Measurements from ENCODE around the gene LIPK.
"Not testable (repeated sequence)": the region's sequence is repeated elsewhere in the genome, so short reads cannot be mapped to it uniquely, and the experiment has no call there.

LIPK gene

DNA sequence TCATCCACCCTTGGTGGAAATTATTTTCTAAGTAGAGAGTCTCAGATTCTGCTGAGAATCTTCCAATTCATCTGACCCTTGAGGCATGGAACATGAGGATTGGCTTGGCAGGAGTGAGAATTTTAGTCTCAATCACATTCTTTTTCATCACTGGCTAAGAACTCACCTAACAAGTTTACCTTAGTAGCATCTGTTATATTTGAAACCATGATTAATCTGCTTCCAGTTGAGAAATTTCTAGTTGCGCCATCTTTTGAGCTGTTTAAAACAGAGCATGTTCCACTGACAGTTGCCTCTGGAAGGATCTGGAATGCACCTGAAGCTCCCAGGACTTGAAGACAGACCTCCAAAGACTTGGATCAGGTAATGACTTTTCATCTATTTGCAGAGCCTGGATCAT lies at the start of gene LIPK:
LIPK (plus strand) TSS at position 292 of the 400 bp plus-strand sequence. CDS start 18,295 bp downstream, outside the sequence.
- DNase-seq = no peak

DNA sequence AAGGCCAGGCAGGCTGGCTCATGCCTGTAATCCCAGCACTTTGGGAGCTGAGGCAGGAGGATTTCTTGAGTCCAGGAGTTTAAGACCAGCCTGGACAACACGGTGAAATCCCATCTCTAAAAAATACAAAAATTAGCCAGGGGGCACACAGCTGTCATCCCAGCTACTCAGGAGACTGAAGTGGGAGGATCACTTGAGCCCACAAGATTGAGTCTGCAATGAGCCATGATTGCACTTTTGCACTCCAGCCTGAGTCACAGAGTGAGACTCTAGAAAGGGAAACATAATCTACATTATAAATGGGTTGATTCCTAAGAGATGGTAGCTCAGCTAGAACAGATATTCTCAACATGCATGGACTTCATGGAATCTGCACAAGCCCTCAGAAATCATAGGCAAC lies 48.1 kb upstream of the LIPK start:
- DNase-seq = no peak

GRCh38 chr10:88659725-88660597 lies 46.1 kb upstream of the LIPK start:
- DNase-seq = no peak

DNA sequence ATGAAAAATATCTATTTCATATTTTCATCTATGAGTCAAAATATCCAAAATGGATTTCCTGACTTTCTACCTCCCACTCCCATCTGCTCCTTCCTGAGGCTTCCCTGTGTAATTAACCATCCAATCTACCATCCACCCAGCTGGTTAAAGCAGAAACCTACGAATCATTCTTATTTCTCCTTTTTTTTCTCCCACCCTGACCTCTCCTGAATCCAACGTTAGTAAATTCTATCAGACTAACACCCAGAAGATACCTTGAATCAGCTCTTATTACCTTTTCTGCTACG lies 45.5 kb upstream of the LIPK start:
- DNase-seq = no peak

DNA sequence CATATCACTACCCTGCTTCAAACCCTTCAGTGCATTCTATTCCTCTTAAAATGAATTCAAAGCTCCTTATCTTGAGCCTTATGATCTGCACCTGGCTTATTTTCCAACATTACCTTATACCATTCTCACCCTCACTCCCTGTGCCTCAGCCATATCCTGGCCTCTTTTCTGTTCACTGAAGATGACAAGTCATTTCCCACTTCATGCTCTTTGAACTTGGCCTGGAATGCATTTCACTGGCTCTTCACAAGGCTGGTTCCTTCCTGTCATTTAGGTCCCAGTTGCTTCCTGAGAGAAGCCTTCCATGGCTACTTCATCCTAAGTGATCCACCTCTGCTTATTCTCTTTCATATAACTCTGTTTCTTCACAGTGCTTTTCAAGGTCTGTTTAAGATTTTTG lies 45.0 kb upstream of the LIPK start:
- DNase-seq = no peak

DNA sequence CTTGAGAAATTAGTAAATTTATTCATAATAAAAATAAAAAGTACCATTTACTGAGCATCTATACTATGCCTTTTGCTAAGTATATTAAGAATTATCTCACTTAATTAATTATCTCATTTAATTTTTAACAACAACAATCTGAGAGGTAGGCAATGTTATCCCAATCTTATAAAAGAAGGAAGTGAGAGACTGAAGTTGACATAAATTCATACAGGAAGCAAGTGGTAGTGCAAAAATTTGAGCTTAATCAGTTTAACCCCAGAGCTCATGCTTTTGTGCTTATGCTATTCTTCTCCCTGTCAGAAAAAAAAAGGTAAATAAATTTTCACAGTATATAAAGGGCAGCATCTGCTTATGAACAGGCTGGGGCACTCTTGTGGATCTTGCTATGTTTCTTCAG lies 44.5 kb upstream of the LIPK start:
- no peak for DNase-seq

DNA sequence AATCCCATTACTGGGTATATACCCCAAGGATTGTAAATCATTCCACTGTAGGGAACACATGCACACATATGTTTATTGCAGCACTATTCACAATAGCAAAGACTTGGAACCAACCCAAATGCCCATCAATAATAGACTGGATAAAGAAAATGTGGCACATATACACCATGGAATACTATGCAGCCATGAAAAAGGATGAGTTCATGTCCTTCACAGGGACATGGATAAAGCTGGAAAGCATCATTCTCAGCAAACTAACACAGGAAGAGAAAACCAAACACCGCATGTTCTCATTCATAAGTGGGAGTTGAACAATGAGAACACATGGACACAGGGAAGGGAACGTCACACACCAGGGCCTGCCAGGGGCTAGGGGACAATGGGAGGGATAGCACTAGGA lies 42.9 kb upstream of the LIPK start:
- not testable (repeated sequence) for DNase-seq

DNA sequence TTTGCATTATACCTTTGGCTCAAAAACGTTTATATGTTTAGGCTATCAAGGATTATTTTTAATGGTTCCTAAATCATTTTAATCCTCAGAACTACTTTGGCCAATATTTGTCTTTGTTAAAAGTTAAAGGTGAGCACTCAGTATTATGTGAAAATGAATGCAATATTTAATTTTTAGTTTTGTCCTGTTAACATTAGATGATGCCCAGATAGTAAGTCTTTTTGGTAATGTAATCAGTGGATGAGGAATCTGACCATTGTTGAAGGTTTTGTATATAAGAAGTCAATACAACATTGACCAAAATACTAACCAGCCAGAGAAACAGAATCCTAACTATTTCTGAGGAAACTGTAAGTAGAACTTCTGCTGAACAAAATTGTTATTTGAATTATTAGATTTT lies 41.9 kb upstream of the LIPK start, which contains the start of gene LIPF:
LIPF (plus strand) TSS at position 301 of the 400 bp plus-strand sequence. CDS start 2,856 bp downstream, outside the sequence.
- DNase-seq = no peak

GRCh38 chr10:88668465-88668864 lies 37.6 kb upstream of the LIPK start:
- no peak for DNase-seq

- no peak for DNase-seq
Observed at GRCh38 chr10:88670497-88670896, 35.6 kb upstream of the LIPK start.

DNA sequence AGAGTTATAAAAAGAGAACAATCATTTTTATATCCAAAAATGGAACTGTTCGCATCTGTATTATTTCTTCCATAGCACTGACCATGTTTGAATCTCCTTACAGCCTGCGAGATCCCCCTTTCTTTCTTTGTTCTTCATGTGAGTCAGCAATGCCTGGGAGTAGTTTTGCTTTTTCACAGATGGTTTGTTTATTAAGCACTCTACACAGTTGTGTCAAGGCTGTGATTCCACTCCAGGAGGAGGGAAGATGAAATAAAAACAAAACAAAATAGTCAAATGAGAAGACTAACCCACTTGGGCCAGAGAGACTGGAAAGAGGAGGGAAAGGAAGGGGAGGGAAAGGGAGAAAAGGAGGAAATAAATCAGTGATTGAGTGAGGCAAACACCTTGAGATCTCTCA lies 34.0 kb upstream of the LIPK start:
- DNase-seq = no peak

GRCh38 chr10:88676283-88677060 lies 29.6 kb upstream of the LIPK start:
- no peak for DNase-seq

- DNase-seq = no peak
Observed at GRCh38 chr10:88680958-88681357, 25.1 kb upstream of the LIPK start.

DNA sequence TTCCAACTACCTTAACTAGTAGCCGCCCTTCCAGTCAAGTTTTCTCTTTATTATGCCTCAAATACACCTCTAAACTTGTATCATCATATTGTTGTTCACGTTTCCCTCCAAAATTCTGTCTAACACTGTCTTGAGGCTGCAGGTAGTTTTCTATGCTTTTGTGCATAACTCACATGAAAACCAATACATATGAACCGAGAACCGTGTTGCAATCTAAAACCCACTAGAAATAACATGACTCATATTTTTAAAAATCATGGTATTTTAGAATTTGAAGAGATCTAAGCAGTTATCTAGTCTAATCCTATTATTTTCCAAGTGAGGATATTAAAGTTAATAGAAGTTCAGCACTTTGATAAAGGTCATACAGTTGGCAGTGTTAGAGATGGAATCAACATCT lies 23.6 kb upstream of the LIPK start:
- DNase-seq = no peak

GRCh38 chr10:88687853-88688467 lies 18.1 kb upstream of the LIPK start:
- peak in 1 of 2 donors; percentile 36 for DNase-seq

GRCh38 chr10:88689366-88689765 lies 16.7 kb upstream of the LIPK start:
- DNase-seq = no peak

GRCh38 chr10:88693392-88694020 lies 12.5 kb upstream of the LIPK start:
- no peak for DNase-seq

DNA sequence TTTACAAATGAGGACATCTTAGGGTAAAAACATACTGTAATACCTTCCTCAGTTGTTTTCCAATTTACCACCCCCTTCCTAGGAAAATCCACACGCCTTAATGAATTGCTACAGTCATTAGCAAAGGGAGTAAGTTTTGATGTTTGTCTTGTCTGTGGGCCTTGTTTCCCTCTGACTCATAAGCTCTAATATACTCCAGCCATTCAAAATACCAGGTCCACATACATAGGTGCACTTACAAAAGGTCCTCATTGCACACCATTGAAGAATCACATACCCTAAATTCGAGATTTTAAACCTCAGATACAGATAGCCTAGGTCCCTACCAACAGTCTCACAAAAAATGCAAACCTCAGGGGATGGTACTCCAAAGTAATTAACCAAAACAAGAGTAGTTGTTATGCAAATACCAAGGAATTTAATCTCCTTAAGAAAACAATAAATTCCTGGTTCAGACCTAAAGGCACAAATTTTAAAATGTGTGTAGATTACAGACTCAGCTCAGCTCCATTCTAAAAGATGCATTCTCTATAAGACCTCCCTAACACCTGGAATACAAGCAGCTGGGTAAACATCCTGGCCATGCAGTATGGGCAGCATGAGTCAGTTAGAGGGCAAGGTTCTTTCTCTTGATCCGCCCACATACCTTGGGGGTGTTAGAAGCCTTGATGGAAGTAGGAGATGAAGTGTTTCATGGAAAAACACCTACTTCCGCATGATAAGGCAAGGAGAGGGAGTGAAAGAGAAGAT lies 3.0 kb upstream of the LIPK start:
- no peak for DNase-seq

DNA sequence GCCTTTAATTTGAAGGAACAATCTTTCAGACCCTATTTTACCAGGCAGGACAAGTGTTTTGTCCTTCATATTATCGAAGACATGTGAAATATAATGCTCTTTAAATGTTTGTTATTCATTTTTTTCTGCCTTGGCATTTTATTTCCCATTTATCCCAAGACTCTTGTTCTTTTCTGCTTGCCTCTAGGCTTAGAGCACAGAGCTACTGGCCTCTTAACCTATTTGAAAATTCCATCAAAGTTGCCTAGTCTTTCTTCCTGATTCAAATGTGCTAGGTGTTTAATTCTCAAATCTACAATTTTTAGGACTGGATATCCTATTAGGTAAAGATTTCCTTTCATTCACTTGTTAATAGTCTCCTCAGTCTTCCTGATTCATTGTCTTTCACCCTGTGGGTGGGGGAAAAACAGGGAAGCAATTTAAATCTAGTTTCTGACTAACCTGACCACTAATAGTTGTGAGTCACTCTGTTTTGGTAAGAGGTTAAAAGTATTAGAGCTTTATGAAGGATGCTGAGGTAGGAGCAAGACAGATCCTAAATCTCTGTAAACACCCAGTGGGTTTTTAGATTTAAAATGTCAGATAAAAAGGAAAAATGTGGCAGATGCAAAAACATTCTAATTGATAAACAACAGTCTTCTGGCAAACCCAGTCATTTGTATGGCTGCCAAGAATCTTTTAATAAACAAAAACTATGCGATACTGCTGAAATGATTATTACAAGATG lies 1.5 kb downstream of the LIPK start:
- no peak for DNase-seq

DNA sequence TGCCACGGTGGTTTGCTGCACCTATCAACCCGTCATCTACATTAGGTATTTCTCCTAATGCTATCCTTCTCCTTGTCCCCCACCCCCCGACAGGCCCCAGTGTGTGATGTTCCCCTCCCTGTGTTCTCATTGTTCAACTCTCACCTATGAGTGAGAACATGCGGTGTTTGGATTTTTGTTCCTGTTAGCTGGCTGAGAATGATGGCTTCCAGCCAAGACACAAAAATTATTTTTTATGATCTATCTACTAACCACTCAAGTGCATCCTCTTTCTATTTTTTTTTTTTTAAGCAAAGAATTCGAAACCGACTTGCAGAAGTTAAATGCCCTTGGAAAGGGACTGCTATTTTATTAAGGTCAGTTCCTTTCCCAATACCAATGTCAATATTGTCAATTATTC lies 3.3 kb downstream of the LIPK start:
- not testable (repeated sequence) for DNase-seq

DNA sequence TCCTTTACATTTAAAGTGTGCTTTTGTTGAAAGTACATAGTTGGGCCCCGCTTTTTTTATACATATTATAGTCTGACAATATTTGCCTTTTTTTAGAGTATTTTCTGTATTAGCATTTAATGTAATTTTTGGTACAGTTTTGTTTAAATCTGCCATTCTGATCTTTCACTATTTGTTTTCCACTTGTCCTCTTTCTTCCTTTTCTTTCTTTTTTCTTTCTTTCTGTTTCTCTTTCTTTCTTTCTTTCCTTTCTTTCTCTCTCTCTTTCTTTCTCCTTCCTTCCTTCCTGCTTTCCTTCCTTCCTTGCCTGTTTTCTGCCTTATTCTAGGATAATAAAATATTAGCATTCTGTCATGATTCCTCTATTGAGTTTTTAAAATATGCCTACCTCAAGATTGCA lies 9.5 kb downstream of the LIPK start:
- no peak for DNase-seq

GRCh38 chr10:88721392-88721791 lies 15.3 kb downstream of the LIPK start:
- DNase-seq = no peak
